Measurements from ENCODE around the gene CACNA2D1.

Gene CACNA2D1

GRCh38 chr7:82274681-82275080, 168.9 kb downstream of the CACNA2D1 start:
- TF ChIP-seq RARB (CRISPR knock-in tag; IDR thresholded peaks at IDR 0.05) (no peak), ESRRG (CRISPR knock-in tag; IDR thresholded peaks at IDR 0.05) (no peak), ARNTL (CRISPR knock-in tag; IDR thresholded peaks at IDR 0.05; ENCODE audit: borderline replicate concordance, low read depth) (no peak), ISL1 (CRISPR knock-in tag; IDR thresholded peaks at IDR 0.05) (no peak), ZFP30 (CRISPR knock-in tag; IDR thresholded peaks at IDR 0.05) (no peak), CSDC2 (CRISPR knock-in tag; IDR thresholded peaks at IDR 0.05) (no peak), CREB5 (CRISPR knock-in tag; IDR thresholded peaks at IDR 0.05; ENCODE audit: low read depth) (no peak), TSHZ2 (CRISPR knock-in tag; IDR thresholded peaks at IDR 0.05) (no peak), ZNF8 (CRISPR knock-in tag; IDR thresholded peaks at IDR 0.05) (no peak), ZFP3 (CRISPR knock-in tag; IDR thresholded peaks at IDR 0.05) (no peak)
- no peak for ATAC-seq

GRCh38 chr7:82273886-82274285, 169.7 kb downstream of the CACNA2D1 start:
- TF ChIP-seq ZC3H10 (CRISPR knock-in tag; IDR thresholded peaks at IDR 0.05) (no peak), RARB (CRISPR knock-in tag; IDR thresholded peaks at IDR 0.05) (no peak), OSR1 (CRISPR knock-in tag; IDR thresholded peaks at IDR 0.05) (no peak), BACH2 (CRISPR knock-in tag; IDR thresholded peaks at IDR 0.05; ENCODE audit: borderline replicate concordance) (no peak), SNAI2 (CRISPR knock-in tag; IDR thresholded peaks at IDR 0.05) (no peak), ZNF8 (CRISPR knock-in tag; IDR thresholded peaks at IDR 0.05) (no peak), CSDC2 (CRISPR knock-in tag; IDR thresholded peaks at IDR 0.05) (no peak), PPARA (CRISPR knock-in tag; IDR thresholded peaks at IDR 0.05; ENCODE audit: borderline replicate concordance) (no peak), PATZ1 (CRISPR knock-in tag; IDR thresholded peaks at IDR 0.05; ENCODE audit: borderline replicate concordance) (no peak), ISL1 (CRISPR knock-in tag; IDR thresholded peaks at IDR 0.05) (no peak), GLIS3 (CRISPR knock-in tag; IDR thresholded peaks at IDR 0.05) (no peak), ESRRG (CRISPR knock-in tag; IDR thresholded peaks at IDR 0.05) (no peak), CSRNP3 (CRISPR knock-in tag; IDR thresholded peaks at IDR 0.05) (no peak), TOX (CRISPR knock-in tag; IDR thresholded peaks at IDR 0.05; ENCODE audit: borderline replicate concordance) (no peak), ZNF565 (CRISPR knock-in tag; conservative IDR thresholded peaks at IDR 0.05; ENCODE audit: low read depth) (no peak), ARNTL (CRISPR knock-in tag; IDR thresholded peaks at IDR 0.05; ENCODE audit: borderline replicate concordance, low read depth) (no peak), TCF4 (CRISPR knock-in tag; IDR thresholded peaks at IDR 0.05; ENCODE audit: borderline replicate concordance) (no peak), ZFP3 (CRISPR knock-in tag; IDR thresholded peaks at IDR 0.05) (no peak), POU6F1 (CRISPR knock-in tag; IDR thresholded peaks at IDR 0.05; ENCODE audit: borderline replicate concordance, low read depth) (no peak), TSHZ2 (CRISPR knock-in tag; IDR thresholded peaks at IDR 0.05) (no peak)

More at GRCh38 chr7:82273886-82274285, 169.7 kb downstream of the CACNA2D1 start:
- no peak for ATAC-seq

All from SK-N-SH treated with all-trans-retinoic acid at 6 μM for 48 hours (cell line).